ENCODE data around the gene GBA3.

DNA sequence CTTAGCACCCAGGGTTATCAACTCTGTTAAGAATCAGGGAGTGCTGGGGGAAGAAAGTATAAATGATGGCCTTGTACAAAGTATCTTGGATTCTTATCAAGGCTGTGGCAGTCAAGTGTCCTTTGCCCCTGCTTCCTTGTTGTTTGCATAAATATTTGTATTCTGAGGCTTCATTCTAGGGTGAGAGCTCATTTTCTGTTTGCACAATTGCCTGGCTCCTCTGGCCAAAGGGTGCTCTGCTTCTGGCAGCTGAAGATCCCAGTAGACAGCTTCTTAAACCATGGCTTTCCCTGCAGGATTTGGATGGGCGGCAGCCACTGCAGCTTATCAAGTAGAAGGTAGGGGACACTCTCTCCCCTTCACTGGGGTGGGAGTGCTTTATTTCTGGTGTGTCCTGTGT, at the start of gene GBA3:
- TF ChIP-seq, protein P1, sequence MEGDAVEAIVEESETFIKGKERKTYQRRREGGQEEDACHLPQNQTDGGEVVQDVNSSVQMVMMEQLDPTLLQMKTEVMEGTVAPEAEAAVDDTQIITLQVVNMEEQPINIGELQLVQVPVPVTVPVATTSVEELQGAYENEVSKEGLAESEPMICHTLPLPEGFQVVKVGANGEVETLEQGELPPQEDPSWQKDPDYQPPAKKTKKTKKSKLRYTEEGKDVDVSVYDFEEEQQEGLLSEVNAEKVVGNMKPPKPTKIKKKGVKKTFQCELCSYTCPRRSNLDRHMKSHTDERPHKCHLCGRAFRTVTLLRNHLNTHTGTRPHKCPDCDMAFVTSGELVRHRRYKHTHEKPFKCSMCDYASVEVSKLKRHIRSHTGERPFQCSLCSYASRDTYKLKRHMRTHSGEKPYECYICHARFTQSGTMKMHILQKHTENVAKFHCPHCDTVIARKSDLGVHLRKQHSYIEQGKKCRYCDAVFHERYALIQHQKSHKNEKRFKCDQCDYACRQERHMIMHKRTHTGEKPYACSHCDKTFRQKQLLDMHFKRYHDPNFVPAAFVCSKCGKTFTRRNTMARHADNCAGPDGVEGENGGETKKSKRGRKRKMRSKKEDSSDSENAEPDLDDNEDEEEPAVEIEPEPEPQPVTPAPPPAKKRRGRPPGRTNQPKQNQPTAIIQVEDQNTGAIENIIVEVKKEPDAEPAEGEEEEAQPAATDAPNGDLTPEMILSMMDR (IDR thresholded peaks at IDR 0.05; ENCODE audit: low read length): no peak
- no peak for TF ChIP-seq EZH2 (IDR thresholded peaks at IDR 0.05; ENCODE audit: borderline replicate concordance, low read length)

Data from OCI-LY1 (cell line).